GM23338 (cell line): ENCODE results near the gene XRCC5.

ENCODE experiments used
- CREB1 ChIP-seq: fragments of 250-450 bp; sonication (Bioruptor Pico); IDR thresholded peaks from 2 replicates; pipeline ENCODE4 v1.5.0; 2020; ENCODE audit warnings: low read depth, mild to moderate bottlenecking, moderate library complexity
- CTCF ChIP-seq, 2 experiments: fragments of 200-600 bp in 1 of 2; sonication (generic) in 1 of 2; conservative IDR thresholded peaks; 2 replicates each; pipeline versions ENCODE4 v1.5.1 to v1.6.1; 2016 to 2017; ENCODE audit warnings: antibody characterized with exemption in 2 of 2, low read depth in 2 of 2, mild to moderate bottlenecking in 2 of 2, moderate library complexity in 1 of 2
- ETS1 ChIP-seq: IDR thresholded peaks from 2 replicates; pipeline ENCODE4 v1.6.1; 2016; ENCODE audit warnings: antibody characterized with exemption
- EZH2 ChIP-seq: fragments of 200-600 bp; sonication (generic); IDR thresholded peaks from one replicate; pipeline ENCODE4 v1.8.0; 2017; ENCODE audit warnings: antibody characterized with exemption, mild to moderate bottlenecking, low read depth; ENCODE audit not compliant: unreplicated experiment
- EZH2phosphoT487 ChIP-seq: fragments of 200-600 bp; sonication (generic); IDR thresholded peaks from one replicate; pipeline ENCODE4 v1.8.1; 2018; ENCODE audit warnings: antibody characterized with exemption; ENCODE audit not compliant: unreplicated experiment
- JUNB ChIP-seq: IDR thresholded peaks from one replicate; pipeline ENCODE4 v1.6.1; 2016; ENCODE audit warnings: antibody characterized with exemption; ENCODE audit not compliant: unreplicated experiment
- NANOG ChIP-seq: IDR thresholded peaks from 2 replicates; pipeline ENCODE4 v1.6.1; 2016; ENCODE audit warnings: antibody characterized with exemption, borderline replicate concordance
- POLR2AphosphoS5 ChIP-seq: IDR thresholded peaks from 2 replicates; pipeline ENCODE4 v1.6.1; 2016; ENCODE audit warnings: antibody characterized with exemption, low read depth
- REST ChIP-seq: IDR thresholded peaks from one replicate; pipeline ENCODE4 v1.6.1; 2018; ENCODE audit warnings: antibody characterized with exemption; ENCODE audit not compliant: unreplicated experiment
- STAT1 ChIP-seq: IDR thresholded peaks from one replicate; pipeline ENCODE4 v1.6.1; 2016; ENCODE audit warnings: antibody characterized with exemption; ENCODE audit not compliant: unreplicated experiment
- ZNF114 ChIP-seq: fragments of 250-450 bp; sonication (Bioruptor Pico); IDR thresholded peaks from 2 replicates; pipeline ENCODE4 v1.5.0; 2020; ENCODE audit warnings: mild to moderate bottlenecking, moderate library complexity
- ZNF462 ChIP-seq: fragments of 250-450 bp; sonication (Bioruptor Pico); IDR thresholded peaks from 2 replicates; pipeline ENCODE4 v1.5.0; 2020; ENCODE audit warnings: mild to moderate bottlenecking, moderate library complexity

- TF ChIP-seq JUNB (no peak), STAT1 (no peak), CTCF (conservative IDR thresholded peaks at IDR 0.05; ENCODE audit: low read depth in 2 of 2) (no peak), CREB1 (CRISPR knock-in tag) (no peak), NANOG (no peak), REST (no peak), POLR2AphosphoS5 (no peak), EZH2phosphoT487 (no peak), ETS1 (no peak), EZH2 (no peak), ZNF114 (no peak), ZNF462 (CRISPR knock-in tag) (no peak)
Measured at GRCh38 chr2:216107760-216108159, 1.4 kb upstream of the XRCC5 start.
